A549 (cell line): ENCODE data around the gene DPP10. TPM values are rescaled to one million over a fixed set of nuclear protein-coding genes. Genes with fewer than 3 reads are reported as not detected.

ENCODE experiments used
- ATAC-seq, 2 experiments: fragments of 200-7000 bp in 1 of 2; fragments of >200 bp in 1 of 2; cut with Nextera tagmentation in 1 of 2; cut with Tn5 transposase in 1 of 2; 3 replicates each; pipeline versions ENCODE4 v1.8.0 to v1.9.1; 2018 to 2020; ENCODE audit warnings: mild to moderate bottlenecking in 1 of 2, moderate library complexity in 1 of 2
- CTCF ChIA-PET: fragments of 300-600 bp; sonication (Branson Sonifier 250); formaldehyde crosslinking; extraction: SDS; loops from one replicate; lab custom pipeline; 2021; ENCODE audit warnings: antibody characterized with exemption, inconsistent platforms; lab: Yijun Ruan, JAX
- POLR2A ChIA-PET: fragments of 350-600 bp; formaldehyde crosslinking; extraction: SDS; loops from one replicate; lab custom pipeline; 2021; ENCODE audit warnings: antibody characterized with exemption, inconsistent platforms; lab: Yijun Ruan, JAX
- DNase-seq, 2 experiments: peaks; one replicate each; pipeline versions ENCODE4 v3.0.0 to v3.0.0-alpha.2; 2011 to 2016; ENCODE audit warnings: low read depth in 1 of 2, low spot score in 1 of 2
- FAIRE-seq: peaks from 2 replicates; lab custom pipeline; 2011; peaks lifted over from hg19 to GRCh38; lab: Jason Lieb, UNC
- H3K27ac ChIP-seq, 2 experiments: fragments of >200 bp; sonication (Bioruptor Twin); formaldehyde crosslinking; 3 replicates each; pipeline ENCODE4 v1.5.1; 2016 to 2017
- H3K4me1 ChIP-seq: fragments of >200 bp; sonication (Bioruptor Twin); formaldehyde crosslinking; 3 replicates; pipeline ENCODE4 v1.6.1; 2016
- H3K4me2 ChIP-seq: fragments of >200 bp; sonication (Bioruptor Twin); formaldehyde crosslinking; 3 replicates; pipeline ENCODE4 v1.6.1; 2016
- H3K4me3 ChIP-seq: fragments of >200 bp; sonication (Bioruptor Twin); formaldehyde crosslinking; 3 replicates; pipeline ENCODE4 v1.5.1; 2016
- H3K9me3 ChIP-seq: fragments of >200 bp; sonication (Bioruptor Twin); formaldehyde crosslinking; 3 replicates; pipeline ENCODE4 v1.6.1; 2016
- ATOH8 ChIP-seq: fragments of 250-450 bp; sonication (Bioruptor Pico); IDR thresholded peaks from 2 replicates; pipeline ENCODE4 v1.5.0; 2020; ENCODE audit warnings: low read depth, mild to moderate bottlenecking, moderate library complexity
- BCL3 ChIP-seq: fragments of >200 bp; sonication (Bioruptor Twin); formaldehyde crosslinking; IDR thresholded peaks from 3 replicates; pipeline ENCODE4 v1.6.1; 2016
- CEBPB ChIP-seq, 2 experiments: fragments of >200 bp in 1 of 2; sonication (Bioruptor Twin) in 1 of 2; formaldehyde crosslinking in 1 of 2; IDR thresholded peaks; 2 replicates each; pipeline ENCODE4 v1.6.1; 2012 to 2016
- CTCF ChIP-seq: fragments of >200 bp; sonication (Bioruptor Twin); formaldehyde crosslinking; IDR thresholded peaks from 3 replicates; pipeline ENCODE4 v1.5.1; 2016
- EHF ChIP-seq: fragments of 250-450 bp; sonication (Bioruptor Pico); IDR thresholded peaks from 2 replicates; pipeline ENCODE4 v1.5.0; 2020; ENCODE audit warnings: mild to moderate bottlenecking
- ESRRA ChIP-seq: fragments of 150-350 bp; IDR thresholded peaks from 2 replicates; pipeline ENCODE4 v1.6.1; 2014; ENCODE audit warnings: mild to moderate bottlenecking, low read length, borderline replicate concordance
- FOSL2 ChIP-seq, 2 experiments: fragments of 450-650 bp in 1 of 2; fragments of >200 bp in 1 of 2; sonication (Bioruptor Twin) in 1 of 2; formaldehyde crosslinking; IDR thresholded peaks; 2 replicates each; pipeline versions ENCODE4 v1.5.0 to v1.6.1; 2016 to 2020; ENCODE audit warnings: mild to moderate bottlenecking in 1 of 2, moderate library complexity in 1 of 2
- FOXS1 ChIP-seq: fragments of 250-450 bp; sonication (Bioruptor Pico); IDR thresholded peaks from 2 replicates; pipeline ENCODE4 v1.5.0; 2020; ENCODE audit warnings: mild to moderate bottlenecking, moderate library complexity
- HOXA7 ChIP-seq: fragments of 250-450 bp; sonication (Bioruptor Pico); IDR thresholded peaks from 2 replicates; pipeline ENCODE4 v1.5.0; 2020; ENCODE audit warnings: mild to moderate bottlenecking, moderate library complexity
- HOXB13 ChIP-seq: fragments of 250-450 bp; sonication (Bioruptor Pico); IDR thresholded peaks from 2 replicates; pipeline ENCODE4 v1.5.0; 2020; ENCODE audit warnings: low read depth, mild to moderate bottlenecking, moderate library complexity
- JUN ChIP-seq, 2 experiments: fragments of >200 bp; sonication (Bioruptor Twin); formaldehyde crosslinking; IDR thresholded peaks; 2 replicates in 1 of 2; 3 replicates in 1 of 2; pipeline ENCODE4 v1.6.1; 2016 to 2017
- JUNB ChIP-seq: fragments of >200 bp; sonication (Bioruptor Twin); formaldehyde crosslinking; IDR thresholded peaks from 2 replicates; pipeline ENCODE4 v1.6.1; 2016
- KDM5A ChIP-seq: fragments of 200-600 bp; sonication (generic); IDR thresholded peaks from 2 replicates; pipeline ENCODE4 v1.6.1; 2016; ENCODE audit warnings: antibody characterized with exemption, mild to moderate bottlenecking
- MAFK ChIP-seq: fragments of 450-650 bp; IDR thresholded peaks from 2 replicates; pipeline ENCODE4 v1.6.1; 2014; ENCODE audit not compliant: partially characterized antibody
- MAZ ChIP-seq: fragments of 150-350 bp; IDR thresholded peaks from 2 replicates; pipeline ENCODE4 v1.6.1; 2014; ENCODE audit warnings: antibody characterized with exemption, low read depth, low read length, borderline replicate concordance
- NR3C1 ChIP-seq: fragments of >200 bp; sonication (Bioruptor Twin); formaldehyde crosslinking; IDR thresholded peaks from 3 replicates; pipeline ENCODE4 v1.6.1; 2017
- PBX3 ChIP-seq: IDR thresholded peaks from 2 replicates; pipeline ENCODE4 v1.6.1; 2012
- RAD21 ChIP-seq, 2 experiments: fragments of >200 bp in 1 of 2; sonication (Bioruptor Twin) in 1 of 2; formaldehyde crosslinking in 1 of 2; IDR thresholded peaks in 1 of 2; conservative IDR thresholded peaks in 1 of 2; 2 replicates in 1 of 2; 3 replicates in 1 of 2; pipeline ENCODE4 v1.6.1; 2012 to 2018; ENCODE audit warnings: inconsistent platforms in 1 of 2
- REST ChIP-seq: fragments of 200-600 bp; sonication (generic); IDR thresholded peaks from 2 replicates; pipeline ENCODE4 v1.6.1; 2016; ENCODE audit warnings: antibody characterized with exemption, mild to moderate bottlenecking, moderate library complexity
- RFX5 ChIP-seq: fragments of 450-650 bp; IDR thresholded peaks from 2 replicates; pipeline ENCODE4 v1.7.1; 2014; ENCODE audit warnings: antibody characterized with exemption, mild to moderate bottlenecking, moderate library complexity
- RNF2 ChIP-seq: fragments of 200-600 bp; sonication (generic); IDR thresholded peaks from 2 replicates; pipeline ENCODE4 v1.6.1; 2016; ENCODE audit warnings: low read depth, mild to moderate bottlenecking, antibody characterized with exemption, moderate library complexity, borderline replicate concordance
- SMC3 ChIP-seq: fragments of >200 bp; sonication (Bioruptor Twin); formaldehyde crosslinking; IDR thresholded peaks from 3 replicates; pipeline ENCODE4 v1.6.1; 2018; ENCODE audit warnings: inconsistent platforms
- SREBF2 ChIP-seq: fragments of 450-650 bp; IDR thresholded peaks from 2 replicates; pipeline ENCODE4 v1.6.1; 2014; ENCODE audit warnings: mild to moderate bottlenecking, moderate library complexity
- USF2 ChIP-seq: fragments of 450-650 bp; IDR thresholded peaks from 2 replicates; pipeline ENCODE4 v1.6.1; 2014; ENCODE audit warnings: antibody characterized with exemption
- ZSCAN20 ChIP-seq: fragments of 250-450 bp; sonication (Bioruptor Pico); IDR thresholded peaks from 2 replicates; pipeline ENCODE4 v1.8.0; 2022; ENCODE audit warnings: mild to moderate bottlenecking, moderate library complexity
- WGBS: methylation state at CpG from one replicate; pipeline ENCODE4 v1.1.6; 2017; ENCODE audit errors: missing lambda C conversion rate; 5-methylcytosine and 5-hydroxymethylcytosine counted together
- polyA plus RNA-seq, 4 experiments: library from polyadenylated mRNA; depleted of rRNA in 3 of 4; stranded (reverse); fragments of >200 nt; fragmentation: RNase III in 1 of 4; extraction: RNeasy Plus Mini Kit Qiagen cat#74134 plus additional on column Dnase treatment in 1 of 4; gene quantifications; 2 replicates in 3 of 4; 3 replicates in 1 of 4; pipeline ENCODE4 v1.2.3, GENCODE V29; 2011 to 2017

Gene DPP10
- polyA plus RNA-seq, 2 of the 4 experiments (the other 2 are of a cell fraction), result not detected

- Histone ChIP-seq H3K4me2 (no peak overlapping the region), H3K27ac (no peak overlapping the region), H3K4me3 (no peak overlapping the region), H3K4me1 (no peaks in the 10 kb centered on the region), H3K9me3 (peaks cover 5% of the 10 kb centered on the region; the same call in 1 of the 3 replicates)
- no peak for ATAC-seq
- POLR2A ChIA-PET, result no interaction called here
- TF ChIP-seq PBX3, result no peak
- no peak for TF ChIP-seq SREBF2
- TF ChIP-seq CEBPB (IDR thresholded peaks at IDR 0.05), result no peak
- TF ChIP-seq CTCF, result no peak
- TF ChIP-seq EHF (CRISPR knock-in tag), result no peak
- TF ChIP-seq MAFK, result peak; percentile 32
- DNase-seq, result no peak
- FAIRE-seq, result no peak
- CTCF ChIA-PET, result no interaction called here
Measured at GRCh38 chr2:115867024-115867423, 1424.6 kb downstream of the DPP10 start.

- no peak overlapping the region for H3K4me3 ChIP-seq
- WGBS, result 0% methylated on average over 3 of the region's 3 CpGs
- CTCF ChIA-PET, result no interaction called here
- TF ChIP-seq ZSCAN20, result no peak
- no peak for TF ChIP-seq HOXB13 (CRISPR knock-in tag)
- no peak for TF ChIP-seq NR3C1
- no peak for TF ChIP-seq USF2
- TF ChIP-seq HOXA7 (CRISPR knock-in tag), result no peak
- TF ChIP-seq RNF2, result no peak
- TF ChIP-seq SMC3, result no peak
- TF ChIP-seq RAD21 (conservative IDR thresholded peaks at IDR 0.05 in 1 of 2, IDR thresholded peaks at IDR 0.05 in 1 of 2), result no peak
- no peak for TF ChIP-seq ATOH8 (CRISPR knock-in tag)
- no peak for TF ChIP-seq RFX5
- TF ChIP-seq MAZ, result no peak
- TF ChIP-seq BCL3, result no peak
- no peak for TF ChIP-seq FOSL2 (IDR thresholded peaks at IDR 0.05)
- TF ChIP-seq FOSL2 (CRISPR knock-in tag; IDR thresholded peaks at IDR 0.05), result no peak
- no peak for TF ChIP-seq CTCF
- no peak for TF ChIP-seq REST
- TF ChIP-seq JUNB, result no peak
- TF ChIP-seq ESRRA, result no peak
- no peak for TF ChIP-seq JUN (IDR thresholded peaks at IDR 0.05)
- no peak for TF ChIP-seq KDM5A
- TF ChIP-seq FOXS1 (CRISPR knock-in tag), result no peak
- TF ChIP-seq, all 56 proteins: peak for 0
- no peak overlapping the region for H3K4me2 ChIP-seq
- POLR2A ChIA-PET, result no interaction called here
- no peak overlapping the region for H3K27ac ChIP-seq
- DNase-seq (no peak), ATAC-seq (no peak), FAIRE-seq (no peak)
- H3K9me3 ChIP-seq, result no peaks in the 10 kb centered on the region; the same call in 2 of the 3 replicates
- H3K4me1 ChIP-seq, result no peaks in the 10 kb centered on the region
Measured at GRCh38 chr2:115874427-115874826, 1432.0 kb downstream of the DPP10 start.
